CD4-positive, alpha-beta memory T cell (primary cell): ENCODE results near the gene HS3ST5. TPM values are rescaled to one million over a fixed set of nuclear protein-coding genes. Genes with fewer than 3 reads are reported as not detected.

Source experiments
- CTCF ChIA-PET: fragments of 350-600 bp; sonication (Branson Sonifier 250); formaldehyde crosslinking; loops from one replicate; lab custom pipeline; 2021; ENCODE audit warnings: inconsistent platforms; ENCODE audit not compliant: partially characterized antibody; lab: Charles Lee
- POLR2A ChIA-PET: fragments of 350-600 bp; sonication (Branson Sonifier 250); formaldehyde crosslinking; loops from one replicate; lab custom pipeline; 2021; ENCODE audit not compliant: partially characterized antibody; lab: Charles Lee
- DNase-seq, 5 donors: peaks; one replicate each; pipeline versions ENCODE4 v3.0.0 to v3.0.0-alpha.2; 2020 to 2022; ENCODE audit warnings: mixed read lengths in 1 of 5
- H3K27ac ChIP-seq: one replicate; pipeline ENCODE4 v1.7.0; 2013; ENCODE audit warnings: low read depth, low read length
- H3K27me3 ChIP-seq: 2 replicates; pipeline ENCODE4 v1.7.0; 2013; ENCODE audit warnings: mild to moderate bottlenecking, low read length, moderate library complexity; ENCODE audit not compliant: insufficient read depth
- H3K36me3 ChIP-seq: 2 replicates; pipeline ENCODE4 v1.7.0; 2013; ENCODE audit warnings: mild to moderate bottlenecking, low read length, moderate library complexity; ENCODE audit not compliant: insufficient read depth
- H3K4me1 ChIP-seq: 2 replicates; pipeline ENCODE4 v1.7.0; 2013; ENCODE audit warnings: mild to moderate bottlenecking, low read length, moderate library complexity; ENCODE audit not compliant: insufficient read depth
- H3K4me3 ChIP-seq, 2 donors: one replicate each; pipeline ENCODE4 v1.7.0; 2013; ENCODE audit warnings: low read length in 2 of 2, mild to moderate bottlenecking in 1 of 2
- H3K9me3 ChIP-seq, 2 donors: one replicate each; pipeline ENCODE4 v1.7.0; 2013; ENCODE audit warnings: low read length in 2 of 2, control low read depth in 1 of 2; ENCODE audit not compliant: control insufficient read depth in 1 of 2
- H3K27ac Mint-ChIP-seq, 7 donors: one replicate each; pipeline ENCODE4 v1.8.0; 2020 to 2021; ENCODE audit warnings: mixed read lengths in 7 of 7, mild to moderate bottlenecking in 6 of 7, inconsistent platforms in 3 of 7, moderate library complexity in 3 of 7
- H3K27me3 Mint-ChIP-seq, 2 donors: one replicate each; pipeline ENCODE4 v1.8.0; 2020 to 2021; ENCODE audit warnings: mixed read lengths in 2 of 2
- H3K36me3 Mint-ChIP-seq, 2 donors: one replicate each; pipeline ENCODE4 v1.8.0; 2020 to 2021; ENCODE audit warnings: mixed read lengths in 2 of 2, inconsistent platforms in 1 of 2, mild to moderate bottlenecking in 1 of 2
- H3K4me1 Mint-ChIP-seq, 4 donors: one replicate each; pipeline ENCODE4 v1.8.0; 2020 to 2021; ENCODE audit warnings: mixed read lengths in 4 of 4, mild to moderate bottlenecking in 1 of 4
- H3K4me3 Mint-ChIP-seq, 8 donors: one replicate each; pipeline ENCODE4 v1.8.0; 2020 to 2021; ENCODE audit warnings: mixed read lengths in 8 of 8, mild to moderate bottlenecking in 7 of 8, moderate library complexity in 6 of 8, inconsistent platforms in 3 of 8
- H3K9me3 Mint-ChIP-seq, 8 donors: one replicate each; pipeline ENCODE4 v1.8.0; 2020 to 2021; ENCODE audit warnings: mixed read lengths in 8 of 8, mild to moderate bottlenecking in 5 of 8, inconsistent platforms in 3 of 8, moderate library complexity in 1 of 8
- intact Hi-C: fragments of 100-400 bp; cut with micrococcal nuclease; formaldehyde crosslinking; loops from one replicate; pipeline ENCODE4 v1.15.1; 2023
- polyA plus RNA-seq, 2 donors: library from polyadenylated mRNA; unstranded; fragments of 300-500 nt; fragmentation: Illumina TruSeq; gene quantifications; one replicate each; pipeline ENCODE4 v1.2.3, GENCODE V29; 2021
- total RNA-seq, 2 experiments: library from RNA; stranded (reverse); gene quantifications; one replicate each; pipeline ENCODE4 v1.2.3, GENCODE V29; 2021

Gene HS3ST5
- total and polyA plus RNA-seq, 4 experiments from 2014 or later, result not detected

DNA sequence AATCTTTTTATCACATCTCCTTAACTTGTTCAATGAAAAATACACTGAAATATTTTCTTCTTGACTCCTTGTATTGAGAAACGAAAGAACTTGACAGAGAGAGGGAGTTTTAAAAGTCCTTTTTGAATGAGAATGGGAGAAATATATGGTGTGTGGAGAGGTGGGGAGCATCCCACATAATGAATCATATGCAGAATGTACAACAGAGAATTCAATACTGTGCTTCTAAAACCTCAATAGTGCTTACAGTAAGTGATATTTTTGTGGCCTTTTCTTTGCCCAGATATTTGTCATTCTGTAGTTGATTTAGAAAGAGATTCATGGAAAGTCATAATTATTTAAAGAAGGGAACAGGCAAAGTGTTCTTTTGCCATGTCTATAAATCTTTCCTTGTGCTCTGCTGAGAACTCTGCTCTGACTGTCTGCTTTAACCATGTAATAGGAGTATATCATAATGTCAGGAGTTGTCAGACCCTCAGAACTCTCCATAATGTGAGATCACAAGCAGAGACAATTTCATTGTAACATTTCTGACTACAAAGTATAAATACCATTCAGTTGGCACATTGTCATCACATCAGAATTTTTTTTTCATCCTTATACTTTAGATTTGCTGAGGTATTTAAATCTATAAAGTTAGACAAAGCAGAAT is 32.8 kb upstream of the HS3ST5 start:
- DNase-seq, result no peak
- H3K27me3 ChIP-seq, result no peaks in the 10 kb centered on the region
- H3K36me3 ChIP-seq, result no peaks in the 10 kb centered on the region
- intact Hi-C loops, result no loop called here
- H3K9me3 ChIP-seq, result no peaks in the 10 kb centered on the region
- no peaks in the 10 kb centered on the region for H3K36me3 Mint-ChIP-seq
- POLR2A ChIA-PET, result no interaction called here
- CTCF ChIA-PET, result no interaction called here
- no peak overlapping the region for H3K4me3 ChIP-seq
- H3K4me1 Mint-ChIP-seq, result no peaks in the 10 kb centered on the region
- no peak overlapping the region for H3K4me3 Mint-ChIP-seq
- no peak overlapping the region for H3K27ac ChIP-seq
- peaks cover 0 to 3% (median 0%) of the 10 kb centered on the region in 8 donors for H3K9me3 Mint-ChIP-seq
- no peaks in the 10 kb centered on the region for H3K4me1 ChIP-seq
- H3K27me3 Mint-ChIP-seq, result peaks cover 0 to 2% of the 10 kb centered on the region in 2 donors
- H3K27ac Mint-ChIP-seq, result no peak overlapping the region

DNA sequence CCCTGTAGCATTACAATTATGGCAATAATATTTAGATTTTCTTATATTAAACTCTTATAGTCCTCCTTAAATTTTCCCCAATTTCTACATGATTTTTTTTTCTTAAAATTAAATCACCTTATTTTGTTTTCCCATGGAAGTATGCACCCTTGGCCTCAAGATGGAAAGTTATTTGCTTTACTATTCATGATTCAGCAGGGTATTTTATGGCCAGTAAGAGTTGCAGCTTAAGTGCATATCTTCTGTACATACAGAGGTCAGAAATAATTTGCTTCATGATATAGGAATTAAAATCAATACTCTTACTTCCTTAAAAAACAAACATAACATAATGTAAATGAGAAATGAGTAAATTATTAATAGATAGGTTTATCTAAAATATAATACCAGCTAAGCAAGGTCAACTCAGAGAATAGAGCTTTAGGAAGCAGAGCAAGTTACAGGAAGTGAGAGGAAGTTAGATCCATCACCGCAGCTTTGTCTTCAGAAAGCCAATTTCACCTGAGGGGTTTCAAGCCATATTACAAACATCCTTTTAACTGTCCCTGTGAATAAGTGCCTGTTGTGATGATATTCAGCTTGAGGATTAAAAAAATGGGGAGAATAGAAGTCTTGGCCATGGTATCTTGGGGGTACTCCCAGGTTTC is 24.6 kb upstream of the HS3ST5 start:
- no peaks in the 10 kb centered on the region for H3K36me3 ChIP-seq
- no peaks in the 10 kb centered on the region for H3K9me3 ChIP-seq
- Mint-ChIP-seq H3K9me3 (peaks cover 0 to 3% (median 0%) of the 10 kb centered on the region in 8 donors), H3K4me1 (no peaks in the 10 kb centered on the region), H3K36me3 (no peaks in the 10 kb centered on the region), H3K27ac (no peak overlapping the region), H3K4me3 (no peak overlapping the region), H3K27me3 (no peaks in the 10 kb centered on the region)
- H3K27me3 ChIP-seq, result no peaks in the 10 kb centered on the region
- DNase-seq, result no peak
- no peak overlapping the region for H3K27ac ChIP-seq
- intact Hi-C loops, result no loop called here
- H3K4me1 ChIP-seq, result no peaks in the 10 kb centered on the region
- H3K4me3 ChIP-seq, result no peak overlapping the region
- ChIA-PET POLR2A (no interaction called here), CTCF (no interaction called here)

DNA sequence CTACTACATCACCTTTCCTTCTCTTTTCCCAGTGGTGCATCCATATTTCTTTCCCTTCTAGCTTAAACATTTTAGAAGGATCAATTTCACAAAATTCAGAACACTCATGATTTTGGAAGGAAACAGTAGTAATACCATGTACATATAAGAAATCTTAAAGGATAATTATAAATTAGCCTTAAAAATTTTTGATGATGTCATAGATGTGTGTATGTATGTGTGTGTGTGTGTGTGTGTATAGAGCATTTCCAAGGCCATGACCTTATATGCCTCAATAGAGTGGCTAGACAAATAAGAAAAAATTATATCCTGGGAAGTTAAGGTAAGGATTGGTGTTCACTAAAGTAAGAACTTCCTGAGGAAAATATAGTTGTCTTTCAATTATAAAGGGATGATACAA is 24.1 kb upstream of the HS3ST5 start:
- no peaks in the 10 kb centered on the region for H3K36me3 Mint-ChIP-seq
- H3K27me3 Mint-ChIP-seq, result no peaks in the 10 kb centered on the region
- H3K27ac ChIP-seq, result no peak overlapping the region
- no peaks in the 10 kb centered on the region for H3K36me3 ChIP-seq
- H3K9me3 ChIP-seq, result no peaks in the 10 kb centered on the region
- H3K4me1 ChIP-seq, result no peaks in the 10 kb centered on the region
- H3K4me3 Mint-ChIP-seq, result no peak overlapping the region
- H3K4me3 ChIP-seq, result no peak overlapping the region
- no peaks in the 10 kb centered on the region for H3K4me1 Mint-ChIP-seq
- intact Hi-C loops, result no loop called here
- DNase-seq, result no peak
- no peaks in the 10 kb centered on the region for H3K9me3 Mint-ChIP-seq
- ChIA-PET CTCF (no interaction called here), POLR2A (no interaction called here)
- no peak overlapping the region for H3K27ac Mint-ChIP-seq
- no peaks in the 10 kb centered on the region for H3K27me3 ChIP-seq

DNA sequence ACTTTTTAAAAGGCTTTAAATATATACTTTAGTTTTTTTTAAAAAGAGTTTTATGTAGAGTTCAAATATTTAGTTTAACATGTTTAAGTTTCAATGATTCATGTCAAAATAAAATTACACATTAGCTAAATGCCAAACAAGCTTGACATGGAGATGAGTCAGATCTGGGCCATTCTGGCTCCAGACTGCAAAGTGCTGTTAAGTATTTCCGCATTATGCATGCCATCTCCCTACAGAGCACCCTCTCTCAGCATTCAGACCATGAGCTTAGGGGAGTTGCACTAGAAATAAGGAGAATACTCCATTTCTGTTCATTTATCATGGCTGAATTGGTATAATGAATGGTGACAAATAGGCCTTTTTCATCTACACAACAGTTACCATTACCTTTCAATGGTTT is 21.5 kb upstream of the HS3ST5 start:
- intact Hi-C loops, result no loop called here
- Mint-ChIP-seq H3K4me1 (no peaks in the 10 kb centered on the region), H3K4me3 (no peak overlapping the region), H3K27ac (no peak overlapping the region), H3K9me3 (peaks cover 0 to 2% (median 0%) of the 10 kb centered on the region in 8 donors), H3K27me3 (no peaks in the 10 kb centered on the region), H3K36me3 (no peaks in the 10 kb centered on the region)
- Histone ChIP-seq H3K4me3 (no peak overlapping the region), H3K27me3 (no peaks in the 10 kb centered on the region), H3K27ac (no peak overlapping the region), H3K4me1 (no peaks in the 10 kb centered on the region), H3K9me3 (no peaks in the 10 kb centered on the region), H3K36me3 (no peaks in the 10 kb centered on the region)
- ChIA-PET CTCF (no interaction called here), POLR2A (no interaction called here)
- DNase-seq, result no peak

DNA sequence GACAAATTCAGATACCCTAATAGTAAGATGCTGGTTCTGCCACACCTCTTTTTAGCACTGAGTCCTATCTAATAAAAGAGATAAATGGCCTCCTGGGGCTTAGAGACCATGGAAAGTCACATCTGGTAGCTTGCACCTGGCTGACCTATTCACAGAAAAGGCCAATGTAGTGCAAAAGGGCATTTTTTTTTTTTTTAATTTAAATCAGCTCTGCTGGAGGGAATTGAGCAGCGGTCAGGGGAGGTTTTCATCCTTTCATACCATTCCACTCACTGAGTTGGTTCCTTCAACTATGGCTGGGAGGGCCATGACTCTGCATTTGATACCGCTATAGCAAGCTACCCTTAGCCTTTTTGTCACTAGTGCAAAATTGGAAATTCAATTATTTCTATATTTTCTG is 20.1 kb upstream of the HS3ST5 start:
- Mint-ChIP-seq H3K4me1 (no peaks in the 10 kb centered on the region), H3K27me3 (no peaks in the 10 kb centered on the region), H3K36me3 (no peaks in the 10 kb centered on the region), H3K27ac (no peak overlapping the region), H3K4me3 (no peak overlapping the region), H3K9me3 (peaks cover 0 to 2% (median 0%) of the 10 kb centered on the region in 8 donors)
- no peaks in the 10 kb centered on the region for H3K36me3 ChIP-seq
- ChIA-PET CTCF (no interaction called here), POLR2A (no interaction called here)
- H3K4me1 ChIP-seq, result no peaks in the 10 kb centered on the region
- H3K4me3 ChIP-seq, result no peak overlapping the region
- intact Hi-C loops, result no loop called here
- no peaks in the 10 kb centered on the region for H3K27me3 ChIP-seq
- no peak for DNase-seq
- H3K9me3 ChIP-seq, result no peaks in the 10 kb centered on the region
- no peak overlapping the region for H3K27ac ChIP-seq

DNA sequence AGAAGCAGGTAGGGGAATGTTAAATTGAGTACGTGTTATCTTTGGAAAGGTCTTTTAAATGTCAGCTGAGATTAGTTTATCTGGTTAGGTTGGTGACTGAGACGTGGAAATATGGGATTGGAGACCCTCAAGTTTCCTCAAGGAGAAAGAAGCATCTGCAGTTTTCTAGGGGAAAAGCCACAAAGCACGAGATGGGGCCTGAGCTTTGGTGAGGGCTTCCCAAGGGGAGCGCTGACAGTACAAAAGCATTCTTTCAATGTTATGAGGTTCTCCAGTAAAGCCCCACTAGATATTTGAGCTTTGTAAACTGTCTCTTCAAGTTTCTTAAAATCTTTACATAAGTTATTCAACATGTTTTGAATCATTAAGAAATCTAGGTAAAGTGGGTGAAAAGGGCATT is 19.6 kb upstream of the HS3ST5 start:
- Mint-ChIP-seq H3K9me3 (peaks cover 0 to 2% (median 0%) of the 10 kb centered on the region in 8 donors), H3K27me3 (no peaks in the 10 kb centered on the region), H3K36me3 (no peaks in the 10 kb centered on the region), H3K27ac (no peak overlapping the region), H3K4me3 (no peak overlapping the region), H3K4me1 (no peaks in the 10 kb centered on the region)
- H3K27ac ChIP-seq, result no peak overlapping the region
- H3K27me3 ChIP-seq, result no peaks in the 10 kb centered on the region
- ChIA-PET CTCF (no interaction called here), POLR2A (no interaction called here)
- intact Hi-C loops, result no loop called here
- no peak for DNase-seq
- no peaks in the 10 kb centered on the region for H3K9me3 ChIP-seq
- H3K4me3 ChIP-seq, result no peak overlapping the region
- H3K4me1 ChIP-seq, result no peaks in the 10 kb centered on the region
- H3K36me3 ChIP-seq, result no peaks in the 10 kb centered on the region

DNA sequence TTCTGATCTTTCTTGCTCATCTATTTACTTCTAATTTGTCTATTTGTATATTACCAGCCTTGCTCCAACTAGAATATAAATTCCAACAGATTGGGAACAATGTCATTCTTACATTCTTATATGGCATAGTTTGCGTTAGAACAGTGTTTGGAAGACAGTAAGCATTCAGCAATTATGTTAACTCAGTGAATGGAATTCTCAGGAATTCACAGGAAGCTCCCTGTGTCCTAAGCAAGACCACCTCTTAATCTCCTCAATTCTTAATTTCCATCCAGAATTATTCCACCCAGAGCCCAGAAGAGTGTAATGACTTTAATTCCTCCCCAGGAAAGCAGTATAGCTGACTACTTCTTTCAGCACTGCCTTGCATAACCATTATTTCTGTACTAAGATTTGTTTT is 18.2 kb upstream of the HS3ST5 start:
- H3K4me3 ChIP-seq, result no peak overlapping the region
- H3K27ac ChIP-seq, result no peak overlapping the region
- no peaks in the 10 kb centered on the region for H3K4me1 ChIP-seq
- Mint-ChIP-seq H3K27ac (no peak overlapping the region), H3K9me3 (peaks cover 0 to 2% (median 0%) of the 10 kb centered on the region in 8 donors), H3K36me3 (no peaks in the 10 kb centered on the region), H3K4me3 (no peak overlapping the region), H3K4me1 (no peaks in the 10 kb centered on the region), H3K27me3 (no peaks in the 10 kb centered on the region)
- H3K36me3 ChIP-seq, result no peaks in the 10 kb centered on the region
- CTCF ChIA-PET, result no interaction called here
- no peaks in the 10 kb centered on the region for H3K27me3 ChIP-seq
- intact Hi-C loops, result no loop called here
- no peak for DNase-seq
- no peaks in the 10 kb centered on the region for H3K9me3 ChIP-seq
- POLR2A ChIA-PET, result no interaction called here
